IPS-20b (cell line): ENCODE measurements around the gene KRT23.
"Not testable (repeated sequence)": the region's sequence is repeated elsewhere in the genome, so short reads cannot be mapped to it uniquely, and the experiment has no call there.

Source experiments
- H3K27ac ChIP-seq: one replicate; pipeline ENCODE4 v1.5.1; 2013; ENCODE audit warnings: low read length
- H3K27me3 ChIP-seq: 2 replicates; pipeline ENCODE4 v1.6.1; 2013; ENCODE audit warnings: mild to moderate bottlenecking, low read length, inconsistent platforms; ENCODE audit not compliant: insufficient read depth
- H3K36me3 ChIP-seq: 2 replicates; pipeline ENCODE4 v1.6.1; 2013; ENCODE audit warnings: low read depth, mild to moderate bottlenecking, inconsistent platforms, low read length, moderate library complexity; ENCODE audit not compliant: insufficient read depth
- H3K4me1 ChIP-seq: 2 replicates; pipeline ENCODE4 v1.6.1; 2013; ENCODE audit warnings: mild to moderate bottlenecking, control low read depth, inconsistent platforms, low read length, moderate library complexity; ENCODE audit not compliant: insufficient read depth
- H3K4me3 ChIP-seq: 2 replicates; pipeline ENCODE4 v1.5.1; 2013; ENCODE audit warnings: mild to moderate bottlenecking, low read length, inconsistent platforms
- H3K9ac ChIP-seq: 2 replicates; pipeline ENCODE4 v1.6.1; 2013; ENCODE audit warnings: low read depth, mild to moderate bottlenecking, inconsistent platforms, low read length, moderate library complexity
- H3K9me3 ChIP-seq: 2 replicates; pipeline ENCODE4 v1.6.1; 2013; ENCODE audit warnings: mild to moderate bottlenecking, low read depth, low read length, inconsistent platforms; ENCODE audit not compliant: insufficient read depth

The KRT23 gene

GRCh38 chr17:40922239-40922638 is 15.2 kb downstream of the KRT23 start:
- Histone ChIP-seq H3K27me3 (no peaks in the 10 kb centered on the region), H3K9ac (no peak overlapping the region), H3K36me3 (no peaks in the 10 kb centered on the region), H3K4me1 (peaks cover 8% of the 10 kb centered on the region; the same call in 1 of the 2 replicates), H3K9me3 (no peaks in the 10 kb centered on the region), H3K27ac (no peak overlapping the region), H3K4me3 (no peak overlapping the region)

- H3K27me3 ChIP-seq = no peaks in the 10 kb centered on the region
- no peaks in the 10 kb centered on the region for H3K36me3 ChIP-seq
- no peaks in the 10 kb centered on the region for H3K9me3 ChIP-seq
- H3K9ac ChIP-seq = no peak overlapping the region
- peaks cover under 1% of the 10 kb centered on the region; the same call in 1 of the 2 replicates for H3K4me1 ChIP-seq
- H3K27ac ChIP-seq = no peak overlapping the region
- no peak overlapping the region for H3K4me3 ChIP-seq
Observed at GRCh38 chr17:40921026-40921425, 16.4 kb downstream of the KRT23 start.

- H3K27me3 ChIP-seq, H3K4me3 ChIP-seq, H3K4me1 ChIP-seq, H3K9me3 ChIP-seq, H3K9ac ChIP-seq, H3K36me3 ChIP-seq, H3K27ac ChIP-seq: not testable (repeated sequence)
Observed at GRCh38 chr17:40917116-40917515, 20.3 kb downstream of the KRT23 start.

DNA sequence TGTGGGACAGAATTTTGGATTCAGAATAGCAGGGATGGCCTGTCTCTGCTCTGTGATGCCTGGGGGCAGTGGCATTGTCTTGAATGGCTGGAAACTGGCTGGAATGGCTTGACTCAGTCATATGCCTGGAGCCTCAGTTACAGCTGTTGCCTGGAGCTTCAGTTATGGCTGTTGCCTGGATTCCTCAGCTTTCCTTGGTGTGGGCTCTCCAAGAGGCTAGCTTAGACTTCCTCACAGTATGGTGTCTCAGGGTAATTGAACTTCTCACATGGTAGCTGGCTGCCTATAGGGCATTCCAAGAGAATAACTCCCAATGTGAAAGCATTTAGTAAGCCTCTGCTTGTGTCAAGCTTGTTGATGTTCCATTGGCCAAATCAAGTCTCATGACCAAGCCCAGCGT is 21.1 kb downstream of the KRT23 start:
- Histone ChIP-seq H3K9me3 (no peaks in the 10 kb centered on the region), H3K4me1 (no peaks in the 10 kb centered on the region), H3K27me3 (no peaks in the 10 kb centered on the region), H3K27ac (no peak overlapping the region), H3K9ac (no peak overlapping the region), H3K4me3 (no peak overlapping the region), H3K36me3 (no peaks in the 10 kb centered on the region)

- Histone ChIP-seq H3K27ac (no peak overlapping the region), H3K27me3 (no peaks in the 10 kb centered on the region), H3K36me3 (no peaks in the 10 kb centered on the region), H3K4me3 (no peak overlapping the region), H3K9me3 (no peaks in the 10 kb centered on the region), H3K4me1 (no peaks in the 10 kb centered on the region), H3K9ac (no peak overlapping the region)
Observed at GRCh38 chr17:40915721-40916256, 21.7 kb downstream of the KRT23 start.

- H3K4me3 ChIP-seq = no peak overlapping the region
- H3K4me1 ChIP-seq = no peaks in the 10 kb centered on the region
- no peaks in the 10 kb centered on the region for H3K9me3 ChIP-seq
- no peaks in the 10 kb centered on the region for H3K36me3 ChIP-seq
- H3K9ac ChIP-seq = no peak overlapping the region
- no peak overlapping the region for H3K27ac ChIP-seq
- no peaks in the 10 kb centered on the region for H3K27me3 ChIP-seq
Observed at GRCh38 chr17:40915199-40915661, 22.2 kb downstream of the KRT23 start.

- H3K36me3 ChIP-seq = no peaks in the 10 kb centered on the region
- no peak overlapping the region for H3K27ac ChIP-seq
- no peaks in the 10 kb centered on the region for H3K27me3 ChIP-seq
- H3K4me3 ChIP-seq = no peak overlapping the region
- H3K9ac ChIP-seq = no peak overlapping the region
- H3K9me3 ChIP-seq = no peaks in the 10 kb centered on the region
- no peaks in the 10 kb centered on the region for H3K4me1 ChIP-seq
Observed at GRCh38 chr17:40914075-40914855, 23.2 kb downstream of the KRT23 start.

- H3K9me3 ChIP-seq = no peaks in the 10 kb centered on the region
- no peaks in the 10 kb centered on the region for H3K27me3 ChIP-seq
- no peaks in the 10 kb centered on the region for H3K36me3 ChIP-seq
- no peak overlapping the region for H3K27ac ChIP-seq
- H3K4me3 ChIP-seq = no peak overlapping the region
- H3K9ac ChIP-seq = no peak overlapping the region
- no peaks in the 10 kb centered on the region for H3K4me1 ChIP-seq
Observed at GRCh38 chr17:40912486-40913210, 24.8 kb downstream of the KRT23 start.

DNA sequence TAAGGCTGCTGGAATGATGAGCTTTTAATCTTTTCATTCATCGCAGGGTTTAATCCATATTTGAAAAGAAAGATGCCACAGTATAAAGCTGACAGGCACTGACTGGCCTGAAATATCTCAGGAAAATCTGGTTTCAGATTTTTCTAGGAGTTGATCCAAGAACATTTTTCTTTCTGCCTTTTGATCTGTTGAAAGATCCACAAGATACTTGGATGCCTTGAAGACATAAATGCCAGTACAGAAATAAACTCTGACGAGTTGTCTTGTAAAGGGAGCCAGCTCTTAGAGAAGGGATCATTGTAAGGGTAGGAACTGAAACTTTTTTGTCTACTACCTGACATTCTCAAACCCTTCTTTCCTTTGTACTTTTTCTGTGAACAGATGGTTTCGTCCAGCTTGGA is 27.0 kb downstream of the KRT23 start:
- H3K27ac ChIP-seq = no peak overlapping the region
- no peaks in the 10 kb centered on the region for H3K4me1 ChIP-seq
- H3K9me3 ChIP-seq = no peaks in the 10 kb centered on the region

DNA sequence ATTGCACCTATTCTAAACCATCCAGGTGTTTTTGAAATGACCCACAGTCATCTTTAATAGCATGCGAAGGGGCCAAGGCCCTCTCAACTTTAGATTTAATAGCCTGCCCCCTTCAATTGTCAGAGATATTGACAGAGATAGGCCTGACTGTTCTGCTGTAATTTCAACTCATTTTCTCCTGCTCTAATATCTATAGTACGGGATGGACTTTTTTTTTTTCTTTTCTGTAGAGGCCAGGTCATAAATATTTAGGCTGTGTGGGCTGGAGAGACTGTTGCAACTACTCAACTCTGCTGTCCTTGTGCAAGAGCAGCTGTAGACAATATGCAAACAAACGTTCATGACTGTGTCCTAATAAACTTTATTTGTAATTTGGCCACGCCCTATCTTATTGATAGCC is 27.7 kb downstream of the KRT23 start:
- Histone ChIP-seq H3K4me1 (no peaks in the 10 kb centered on the region), H3K4me3 (no peak overlapping the region), H3K27ac (no peak overlapping the region), H3K9me3 (no peaks in the 10 kb centered on the region), H3K36me3 (no peaks in the 10 kb centered on the region), H3K27me3 (no peaks in the 10 kb centered on the region), H3K9ac (no peak overlapping the region)

More for the DNA sequence above, 27.0 kb downstream of the KRT23 start:
- H3K4me3 ChIP-seq = no peak overlapping the region
- no peak overlapping the region for H3K9ac ChIP-seq
- no peaks in the 10 kb centered on the region for H3K36me3 ChIP-seq
- no peaks in the 10 kb centered on the region for H3K27me3 ChIP-seq

DNA sequence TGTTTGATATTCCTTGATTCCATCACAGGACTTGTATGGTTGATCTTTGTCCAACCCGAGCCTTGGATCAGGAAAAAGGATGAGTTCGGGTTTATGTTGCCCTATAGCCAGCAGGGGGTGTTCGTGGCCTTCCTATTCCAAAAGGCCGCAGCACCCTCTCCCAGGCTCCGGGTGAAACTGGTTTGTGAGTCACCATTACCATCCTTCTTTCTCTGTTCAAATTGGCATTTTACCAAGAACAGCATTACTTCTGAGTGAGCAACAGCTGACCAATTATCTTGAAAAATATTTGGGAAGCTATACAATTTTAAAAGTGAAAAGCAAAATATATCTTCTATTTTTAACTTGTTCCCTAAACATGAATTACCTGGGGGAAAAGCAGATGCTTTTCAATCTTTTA is 28.1 kb downstream of the KRT23 start:
- H3K27ac ChIP-seq = no peak overlapping the region
- H3K9me3 ChIP-seq = no peaks in the 10 kb centered on the region

GRCh38 chr17:40906613-40907012 is 30.8 kb downstream of the KRT23 start:
- Histone ChIP-seq H3K4me1 (no peaks in the 10 kb centered on the region), H3K27ac (no peak overlapping the region), H3K27me3 (no peaks in the 10 kb centered on the region)

More for the DNA sequence above, 28.1 kb downstream of the KRT23 start:
- Histone ChIP-seq H3K27me3 (no peaks in the 10 kb centered on the region), H3K36me3 (no peaks in the 10 kb centered on the region), H3K4me3 (no peak overlapping the region), H3K4me1 (no peaks in the 10 kb centered on the region), H3K9ac (no peak overlapping the region)

More at GRCh38 chr17:40906613-40907012, 30.8 kb downstream of the KRT23 start:
- H3K9ac ChIP-seq = no peak overlapping the region
- H3K36me3 ChIP-seq = no peaks in the 10 kb centered on the region
- no peak overlapping the region for H3K4me3 ChIP-seq
- H3K9me3 ChIP-seq = no peaks in the 10 kb centered on the region
